Measurements from ENCODE around the gene ZNF263. TPM values are rescaled to one million over a fixed set of nuclear protein-coding genes. Genes with fewer than 3 reads are reported as not detected.

The ZNF263 gene
- polyA plus RNA-seq, 1 of the 3 experiments (the other 2 are of a cell fraction) = 13.7 TPM

DNA sequence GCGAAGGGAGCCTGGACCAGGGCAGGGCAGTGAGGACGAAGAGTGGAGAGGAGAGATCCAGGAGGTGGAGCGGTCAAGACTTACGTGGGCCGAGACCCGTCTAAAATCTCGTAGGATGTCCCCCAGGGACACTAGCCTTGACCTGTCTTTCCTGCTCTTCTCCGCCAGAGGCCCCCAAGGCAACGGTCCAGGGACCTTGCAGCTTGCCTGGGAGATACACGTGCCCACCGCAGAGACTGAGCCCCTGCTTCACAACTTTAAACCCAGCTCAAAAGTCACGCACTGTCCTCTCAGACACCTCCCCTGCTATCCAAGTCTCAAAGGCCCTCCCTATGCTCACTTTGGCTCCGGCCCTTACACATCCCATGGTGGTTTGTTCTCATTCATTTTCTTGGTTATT is 12.5 kb downstream of the ZNF263 start:
- ChIA-PET POLR2A (no interaction called here), CTCF (no interaction called here)
- H2AFZ ChIP-seq (ENCODE audit: low read depth) = no peak overlapping the region
- no peaks in the 10 kb centered on the region for H4K20me1 ChIP-seq (ENCODE audit: insufficient read depth)
- no peak for TF ChIP-seq EP300 (IDR thresholded peaks at IDR 0.05; ENCODE audit: borderline replicate concordance in 1 of 2, low read depth in 1 of 2, low read length in 1 of 2)
- TF ChIP-seq, protein P1, sequence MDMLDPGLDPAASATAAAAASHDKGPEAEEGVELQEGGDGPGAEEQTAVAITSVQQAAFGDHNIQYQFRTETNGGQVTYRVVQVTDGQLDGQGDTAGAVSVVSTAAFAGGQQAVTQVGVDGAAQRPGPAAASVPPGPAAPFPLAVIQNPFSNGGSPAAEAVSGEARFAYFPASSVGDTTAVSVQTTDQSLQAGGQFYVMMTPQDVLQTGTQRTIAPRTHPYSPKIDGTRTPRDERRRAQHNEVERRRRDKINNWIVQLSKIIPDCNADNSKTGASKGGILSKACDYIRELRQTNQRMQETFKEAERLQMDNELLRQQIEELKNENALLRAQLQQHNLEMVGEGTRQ (IDR thresholded peaks at IDR 0.05; ENCODE audit: borderline replicate concordance, low read depth, low read length) = no peak
- TF ChIP-seq FOXM1 (IDR thresholded peaks at IDR 0.05; ENCODE audit: low read depth) = no peak
- TF ChIP-seq, protein P2, sequence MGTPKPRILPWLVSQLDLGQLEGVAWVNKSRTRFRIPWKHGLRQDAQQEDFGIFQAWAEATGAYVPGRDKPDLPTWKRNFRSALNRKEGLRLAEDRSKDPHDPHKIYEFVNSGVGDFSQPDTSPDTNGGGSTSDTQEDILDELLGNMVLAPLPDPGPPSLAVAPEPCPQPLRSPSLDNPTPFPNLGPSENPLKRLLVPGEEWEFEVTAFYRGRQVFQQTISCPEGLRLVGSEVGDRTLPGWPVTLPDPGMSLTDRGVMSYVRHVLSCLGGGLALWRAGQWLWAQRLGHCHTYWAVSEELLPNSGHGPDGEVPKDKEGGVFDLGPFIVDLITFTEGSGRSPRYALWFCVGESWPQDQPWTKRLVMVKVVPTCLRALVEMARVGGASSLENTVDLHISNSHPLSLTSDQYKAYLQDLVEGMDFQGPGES (IDR thresholded peaks at IDR 0.05; ENCODE audit: low read depth, low read length) = no peak
- TF ChIP-seq, protein P3, sequence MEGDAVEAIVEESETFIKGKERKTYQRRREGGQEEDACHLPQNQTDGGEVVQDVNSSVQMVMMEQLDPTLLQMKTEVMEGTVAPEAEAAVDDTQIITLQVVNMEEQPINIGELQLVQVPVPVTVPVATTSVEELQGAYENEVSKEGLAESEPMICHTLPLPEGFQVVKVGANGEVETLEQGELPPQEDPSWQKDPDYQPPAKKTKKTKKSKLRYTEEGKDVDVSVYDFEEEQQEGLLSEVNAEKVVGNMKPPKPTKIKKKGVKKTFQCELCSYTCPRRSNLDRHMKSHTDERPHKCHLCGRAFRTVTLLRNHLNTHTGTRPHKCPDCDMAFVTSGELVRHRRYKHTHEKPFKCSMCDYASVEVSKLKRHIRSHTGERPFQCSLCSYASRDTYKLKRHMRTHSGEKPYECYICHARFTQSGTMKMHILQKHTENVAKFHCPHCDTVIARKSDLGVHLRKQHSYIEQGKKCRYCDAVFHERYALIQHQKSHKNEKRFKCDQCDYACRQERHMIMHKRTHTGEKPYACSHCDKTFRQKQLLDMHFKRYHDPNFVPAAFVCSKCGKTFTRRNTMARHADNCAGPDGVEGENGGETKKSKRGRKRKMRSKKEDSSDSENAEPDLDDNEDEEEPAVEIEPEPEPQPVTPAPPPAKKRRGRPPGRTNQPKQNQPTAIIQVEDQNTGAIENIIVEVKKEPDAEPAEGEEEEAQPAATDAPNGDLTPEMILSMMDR (IDR thresholded peaks at IDR 0.05) = no peak
- no peak for TF ChIP-seq RXRA (IDR thresholded peaks at IDR 0.05; ENCODE audit: borderline replicate concordance, low read depth)
- TF ChIP-seq TEAD4 (IDR thresholded peaks at IDR 0.05; ENCODE audit: borderline replicate concordance, insufficient read depth) = no peak
- no peak for TF ChIP-seq YY1 (IDR thresholded peaks at IDR 0.05; ENCODE audit: low read depth)
- TF ChIP-seq, protein P4, sequence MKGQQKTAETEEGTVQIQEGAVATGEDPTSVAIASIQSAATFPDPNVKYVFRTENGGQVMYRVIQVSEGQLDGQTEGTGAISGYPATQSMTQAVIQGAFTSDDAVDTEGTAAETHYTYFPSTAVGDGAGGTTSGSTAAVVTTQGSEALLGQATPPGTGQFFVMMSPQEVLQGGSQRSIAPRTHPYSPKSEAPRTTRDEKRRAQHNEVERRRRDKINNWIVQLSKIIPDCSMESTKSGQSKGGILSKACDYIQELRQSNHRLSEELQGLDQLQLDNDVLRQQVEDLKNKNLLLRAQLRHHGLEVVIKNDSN (IDR thresholded peaks at IDR 0.05; ENCODE audit: borderline replicate concordance, low read depth) = no peak
- TF ChIP-seq POLR2AphosphoS5 (IDR thresholded peaks at IDR 0.05; ENCODE audit: low read depth, low read length) = no peak
- TF ChIP-seq RFX5 (IDR thresholded peaks at IDR 0.05; ENCODE audit: low read length) = no peak
- TF ChIP-seq MEF2A (IDR thresholded peaks at IDR 0.05; ENCODE audit: borderline replicate concordance, low read depth) = no peak
- TF ChIP-seq SMC3 (IDR thresholded peaks at IDR 0.05; ENCODE audit: low read depth, low read length) = no peak
- TF ChIP-seq FOXJ3 (CRISPR knock-in tag; IDR thresholded peaks at IDR 0.05) = no peak
- TF ChIP-seq SIN3A (IDR thresholded peaks at IDR 0.05; ENCODE audit: borderline replicate concordance, low read depth, low read length) = no peak
- TF ChIP-seq NFIC (IDR thresholded peaks at IDR 0.05; ENCODE audit: borderline replicate concordance) = no peak
- TF ChIP-seq, protein P5, sequence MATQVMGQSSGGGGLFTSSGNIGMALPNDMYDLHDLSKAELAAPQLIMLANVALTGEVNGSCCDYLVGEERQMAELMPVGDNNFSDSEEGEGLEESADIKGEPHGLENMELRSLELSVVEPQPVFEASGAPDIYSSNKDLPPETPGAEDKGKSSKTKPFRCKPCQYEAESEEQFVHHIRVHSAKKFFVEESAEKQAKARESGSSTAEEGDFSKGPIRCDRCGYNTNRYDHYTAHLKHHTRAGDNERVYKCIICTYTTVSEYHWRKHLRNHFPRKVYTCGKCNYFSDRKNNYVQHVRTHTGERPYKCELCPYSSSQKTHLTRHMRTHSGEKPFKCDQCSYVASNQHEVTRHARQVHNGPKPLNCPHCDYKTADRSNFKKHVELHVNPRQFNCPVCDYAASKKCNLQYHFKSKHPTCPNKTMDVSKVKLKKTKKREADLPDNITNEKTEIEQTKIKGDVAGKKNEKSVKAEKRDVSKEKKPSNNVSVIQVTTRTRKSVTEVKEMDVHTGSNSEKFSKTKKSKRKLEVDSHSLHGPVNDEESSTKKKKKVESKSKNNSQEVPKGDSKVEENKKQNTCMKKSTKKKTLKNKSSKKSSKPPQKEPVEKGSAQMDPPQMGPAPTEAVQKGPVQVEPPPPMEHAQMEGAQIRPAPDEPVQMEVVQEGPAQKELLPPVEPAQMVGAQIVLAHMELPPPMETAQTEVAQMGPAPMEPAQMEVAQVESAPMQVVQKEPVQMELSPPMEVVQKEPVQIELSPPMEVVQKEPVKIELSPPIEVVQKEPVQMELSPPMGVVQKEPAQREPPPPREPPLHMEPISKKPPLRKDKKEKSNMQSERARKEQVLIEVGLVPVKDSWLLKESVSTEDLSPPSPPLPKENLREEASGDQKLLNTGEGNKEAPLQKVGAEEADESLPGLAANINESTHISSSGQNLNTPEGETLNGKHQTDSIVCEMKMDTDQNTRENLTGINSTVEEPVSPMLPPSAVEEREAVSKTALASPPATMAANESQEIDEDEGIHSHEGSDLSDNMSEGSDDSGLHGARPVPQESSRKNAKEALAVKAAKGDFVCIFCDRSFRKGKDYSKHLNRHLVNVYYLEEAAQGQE (IDR thresholded peaks at IDR 0.05; ENCODE audit: low read depth, low read length) = no peak
- H3K9ac ChIP-seq = no peak overlapping the region
- H3K36me3 ChIP-seq (replicated peaks in 1 of 2; ENCODE audit: control insufficient read depth in 1 of 2, insufficient read depth in 2 of 2, low read length in 1 of 2) = peaks cover 28 to 65% of the 10 kb centered on the region in 2 experiments
- no peaks in the 10 kb centered on the region for H3K9me2 ChIP-seq
- peaks cover 8% of the 10 kb centered on the region for H3F3A ChIP-seq (replicated peaks; ENCODE audit: insufficient read depth)
- H3K4me3 ChIP-seq (ENCODE audit: low read depth in 2 of 2, low read length in 1 of 2) = no peak overlapping the region; a peak in 1 of 4 replicates
- H3K79me2 ChIP-seq (ENCODE audit: insufficient read depth) = peaks cover 18% of the 10 kb centered on the region; the same call in 1 of the 2 replicates
- DNase-seq = no peak
- H3K9me3 ChIP-seq = no peaks in the 10 kb centered on the region
- WGBS (ENCODE audit: low lambda C conversion rate) = 88% methylated on average over 12 of the region's 13 CpGs
- no peak overlapping the region for H3K4me2 ChIP-seq
- no peak overlapping the region for H3K27ac ChIP-seq (ENCODE audit: low read depth in 2 of 2, low read length in 1 of 2)
- no peaks in the 10 kb centered on the region for H3K4me1 ChIP-seq (ENCODE audit: control insufficient read depth in 1 of 2, insufficient read depth in 2 of 2, low read depth in 1 of 2, low read length in 1 of 2)
- H3K27me3 ChIP-seq (ENCODE audit: insufficient read depth) = no peaks in the 10 kb centered on the region

Measured in SK-N-SH (cell line).